Activated CD4-positive, alpha-beta T cell treated with anti-CD3 and anti-CD28 coated beads, Interleukin-2, amount 50 U/mL, for 4 hours (primary cell): Measurements from ENCODE around the gene UQCRFS1.
"Not testable (repeated sequence)": the region's sequence is repeated elsewhere in the genome, so short reads cannot be mapped to it uniquely, and the experiment has no call there.

Source experiments
- DNase-seq, 2 experiments: peaks; one replicate each; pipeline ENCODE4 v3.0.0-alpha.2; 2020

UQCRFS1 gene

DNA sequence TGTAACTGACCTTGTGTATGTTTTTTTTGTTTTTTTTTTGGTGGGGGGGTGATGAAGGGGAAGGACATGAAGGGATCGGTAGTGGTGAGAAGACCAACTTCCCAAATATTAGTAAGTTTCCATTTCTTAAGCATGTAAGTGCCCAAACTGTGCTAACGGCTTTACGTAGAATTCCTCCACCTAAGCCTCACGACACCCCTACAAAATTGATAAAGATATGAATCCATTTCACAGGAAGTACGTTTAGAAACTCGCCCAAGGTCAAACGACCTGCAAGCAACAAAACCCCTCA lies 649 bp downstream of the UQCRFS1 start:
- no peak for DNase-seq

DNA sequence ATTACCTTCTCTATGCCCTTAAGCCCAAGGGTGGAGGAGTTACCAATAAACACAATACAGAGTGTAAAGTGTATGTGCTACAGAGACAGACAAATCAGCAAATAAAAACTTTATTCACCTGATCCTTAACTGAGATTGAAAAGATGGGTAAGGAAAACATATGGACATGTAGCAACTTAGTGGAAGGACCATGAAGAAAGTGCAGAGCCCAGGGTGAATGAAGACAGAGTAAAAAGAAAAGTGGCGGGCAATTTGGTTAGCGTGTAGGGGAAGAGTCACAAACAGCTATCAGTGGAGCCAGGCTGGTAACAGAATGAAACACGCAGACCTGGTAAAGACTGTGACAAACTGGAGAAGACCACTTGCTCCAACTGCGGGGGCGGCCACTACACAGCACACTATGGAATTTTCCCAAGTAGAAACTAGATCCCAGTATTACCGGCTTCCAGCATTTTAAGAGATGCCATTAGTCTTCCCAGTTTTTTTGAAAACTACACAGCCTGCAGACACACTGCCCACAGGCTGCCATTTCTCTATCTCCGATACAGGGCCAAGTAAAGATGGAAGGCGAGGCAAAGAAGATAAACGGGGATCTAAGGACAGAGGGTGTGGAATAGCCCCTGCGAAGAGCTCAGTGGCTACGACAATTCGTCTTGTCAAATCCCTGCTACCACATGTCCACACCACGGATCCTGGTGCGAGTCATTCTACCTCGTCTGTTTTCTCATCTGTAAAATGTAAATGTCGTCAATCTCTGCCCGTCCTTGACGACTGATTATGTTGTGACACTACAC lies 1.2 kb downstream of the UQCRFS1 start:
- no peak for DNase-seq

GRCh38 chr19:29211041-29211440 lies 1.9 kb downstream of the UQCRFS1 start:
- not testable (repeated sequence) for DNase-seq

- not testable (repeated sequence) for DNase-seq
Measured at GRCh38 chr19:29210502-29210901, 2.4 kb downstream of the UQCRFS1 start.

GRCh38 chr19:29207403-29208187 lies 5.4 kb downstream of the UQCRFS1 start:
- not testable (repeated sequence) for DNase-seq

- no peak for DNase-seq
Measured at GRCh38 chr19:29206453-29206852, 6.5 kb downstream of the UQCRFS1 start.

DNA sequence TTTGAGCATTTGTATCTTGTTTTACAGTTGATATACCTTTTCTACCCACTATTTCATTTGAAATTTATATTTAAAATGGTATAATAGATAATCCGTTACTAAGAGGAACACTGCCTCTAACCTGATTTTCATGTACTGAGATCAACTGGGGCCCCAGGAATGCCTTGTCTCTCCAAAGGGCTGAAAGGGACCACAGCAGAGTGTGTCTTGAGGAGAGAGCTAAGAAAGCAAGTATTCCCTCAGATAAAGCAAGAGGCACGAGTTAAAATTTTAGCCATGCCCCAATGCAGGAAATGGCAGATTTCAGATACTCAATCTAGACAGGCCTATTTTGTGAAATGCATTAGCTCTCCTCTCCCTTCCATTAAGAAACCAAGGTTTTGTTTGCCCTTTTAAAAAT lies 10.7 kb downstream of the UQCRFS1 start:
- no peak for DNase-seq

- DNase-seq, result no peak
Measured at GRCh38 chr19:29201855-29202254, 11.1 kb downstream of the UQCRFS1 start.

GRCh38 chr19:29194658-29195057 lies 18.3 kb downstream of the UQCRFS1 start:
- no peak for DNase-seq

DNA sequence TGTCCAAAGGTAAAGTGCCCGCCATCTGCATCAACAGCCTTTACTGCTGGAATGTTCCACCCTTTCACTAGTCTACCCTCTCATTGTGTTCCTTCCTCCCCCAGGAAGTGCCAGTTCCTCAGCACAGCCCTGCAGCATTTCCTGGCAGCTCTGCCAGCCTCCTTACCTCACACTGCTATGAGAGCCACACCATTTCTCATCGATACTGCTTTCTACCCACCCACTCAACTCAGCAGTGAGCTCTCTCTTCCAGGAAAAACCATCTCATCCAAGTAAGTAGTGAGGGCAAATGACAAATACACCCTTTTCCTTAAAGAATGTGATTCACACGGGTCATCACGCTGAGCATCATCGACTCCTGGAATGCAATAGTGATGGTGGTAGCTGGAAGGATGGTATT lies 19.8 kb downstream of the UQCRFS1 start:
- no peak for DNase-seq

DNA sequence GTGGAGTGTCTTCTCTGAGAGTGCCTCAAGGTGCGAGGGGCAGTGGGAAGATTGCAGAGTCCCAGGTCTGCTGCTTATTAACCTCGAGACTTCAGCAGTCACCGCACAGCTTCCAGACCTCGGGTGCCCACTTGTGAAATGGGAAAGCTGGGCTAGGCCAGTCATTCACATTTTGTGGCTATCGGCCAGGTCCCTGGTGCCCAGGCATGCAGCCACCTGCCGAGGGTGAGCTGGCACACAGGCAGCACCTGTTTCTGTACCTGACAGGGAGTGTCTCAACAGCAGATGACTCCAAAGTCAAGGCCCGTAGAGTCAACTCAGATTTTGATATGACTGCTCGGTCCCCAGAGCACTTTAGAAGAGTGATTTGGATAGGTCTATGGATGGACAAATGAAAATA lies 21.9 kb downstream of the UQCRFS1 start:
- DNase-seq, result no peak

DNA sequence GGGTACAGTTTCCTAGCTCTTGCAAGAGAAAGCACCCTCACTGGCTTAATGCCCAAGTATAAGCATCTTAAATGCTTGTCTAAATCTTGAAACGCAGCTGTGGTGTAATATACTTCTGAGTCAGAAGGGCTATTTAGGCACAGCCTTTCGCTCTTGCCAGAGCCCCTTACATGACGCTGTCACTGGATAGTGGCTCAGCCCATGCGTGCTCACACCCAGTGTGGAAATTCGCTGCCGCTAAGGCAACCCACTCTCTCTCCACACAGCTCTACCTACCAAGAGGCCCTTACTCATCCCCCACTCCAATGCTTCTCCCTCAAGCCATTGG lies 24.0 kb downstream of the UQCRFS1 start:
- no peak for DNase-seq

GRCh38 chr19:29188289-29189032 lies 24.5 kb downstream of the UQCRFS1 start:
- no peak for DNase-seq

DNA sequence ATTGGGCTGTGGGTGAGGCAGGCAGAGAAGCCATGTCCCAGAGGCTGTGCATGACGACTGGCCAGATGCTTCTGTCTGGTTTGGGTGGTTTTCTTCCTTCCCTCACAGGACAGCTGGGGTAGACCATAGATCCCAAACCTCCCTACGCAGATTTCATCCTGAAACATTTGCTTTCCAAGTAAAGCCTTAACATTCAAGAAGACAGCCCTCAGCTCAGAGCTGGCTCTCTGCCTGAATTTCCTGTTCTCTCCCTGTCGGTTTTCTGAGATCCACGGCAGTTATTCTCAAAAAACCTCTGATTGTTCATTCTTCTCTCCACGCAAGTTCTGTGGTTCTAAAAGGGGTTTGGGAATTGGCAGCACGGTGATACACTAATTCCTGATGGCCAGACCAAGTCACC lies 25.3 kb downstream of the UQCRFS1 start:
- no peak for DNase-seq

DNA sequence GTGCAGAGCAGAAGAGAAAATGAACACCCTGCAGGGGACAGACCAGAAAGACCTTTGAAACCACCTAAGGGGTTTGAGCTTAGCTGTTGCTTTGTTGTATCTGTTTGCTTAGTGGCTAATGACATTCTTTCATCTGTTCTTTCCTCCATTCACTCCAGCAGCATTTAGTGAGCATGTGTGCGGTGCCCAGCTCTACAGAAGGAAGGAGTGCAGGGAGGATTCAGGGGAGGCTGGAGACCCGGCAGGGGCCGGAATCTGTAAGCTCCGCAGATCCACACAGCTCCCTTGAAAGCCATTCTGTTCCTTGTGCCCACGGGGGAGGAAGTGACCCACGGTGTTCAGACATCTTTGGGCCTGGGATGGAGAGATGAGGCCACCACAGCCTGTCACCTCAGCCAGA lies 27.5 kb downstream of the UQCRFS1 start:
- no peak for DNase-seq

- no peak for DNase-seq
Measured at GRCh38 chr19:29176981-29177754, 35.8 kb downstream of the UQCRFS1 start.

DNA sequence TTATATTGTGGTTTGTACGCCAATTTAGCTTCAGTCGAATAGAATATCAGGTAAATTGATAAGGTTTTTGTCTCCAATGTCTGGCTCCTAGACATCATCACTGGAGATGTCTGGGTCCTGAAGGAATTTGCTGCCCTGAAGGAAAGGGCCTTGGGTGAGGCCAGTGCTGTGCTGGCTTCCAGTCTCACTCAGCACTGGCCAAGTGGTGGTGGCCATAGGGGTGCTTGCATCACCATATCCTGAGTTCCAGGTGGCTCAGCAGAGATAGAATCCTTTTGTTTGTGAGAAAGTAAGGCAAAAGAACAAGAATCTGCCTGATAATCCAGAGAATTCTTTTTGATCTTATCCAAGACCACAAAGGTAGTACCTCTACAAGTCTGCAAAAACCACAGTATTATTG lies 39.1 kb downstream of the UQCRFS1 start:
- no peak for DNase-seq

GRCh38 chr19:29172302-29172701 lies 40.6 kb downstream of the UQCRFS1 start:
- DNase-seq, result no peak

- no peak for DNase-seq
Measured at GRCh38 chr19:29171525-29171924, 41.4 kb downstream of the UQCRFS1 start.

GRCh38 chr19:29170554-29170953 lies 42.4 kb downstream of the UQCRFS1 start:
- DNase-seq, result no peak

- DNase-seq, result no peak
Measured at GRCh38 chr19:29162694-29163093, 50.3 kb downstream of the UQCRFS1 start.

DNA sequence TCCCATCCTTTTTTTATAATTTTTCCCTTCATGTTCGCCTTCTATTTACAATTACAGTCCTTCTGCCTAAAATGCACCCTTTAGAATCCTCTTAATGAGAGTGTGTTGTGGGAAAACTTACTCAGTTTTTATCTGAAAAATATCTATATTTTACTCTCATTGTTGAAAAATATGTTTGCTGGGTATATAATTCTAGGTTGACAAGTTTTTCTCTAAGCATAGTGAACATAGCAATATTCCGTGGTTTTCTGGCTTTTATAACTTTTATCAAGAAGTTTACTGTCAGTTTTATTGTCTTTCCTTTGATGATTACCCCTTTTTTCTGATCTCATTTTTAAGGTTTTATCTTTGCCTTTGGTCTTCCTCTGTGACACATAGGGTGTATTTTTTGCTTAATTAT lies 57.3 kb downstream of the UQCRFS1 start:
- no peak for DNase-seq
